Stomach smooth muscle (tissue), 2 donors: Measurements from ENCODE around the gene UXT.

Experiments used
- H3K27ac ChIP-seq: one replicate; pipeline ENCODE4 v1.7.0; 2013; ENCODE audit warnings: mild to moderate bottlenecking, low read length, inconsistent platforms
- H3K27me3 ChIP-seq, 2 donors: one replicate each; pipeline ENCODE4 v1.7.0; 2013; ENCODE audit warnings: low read length in 2 of 2; ENCODE audit not compliant: insufficient read depth in 2 of 2, control insufficient read depth in 1 of 2
- H3K36me3 ChIP-seq, 2 donors: one replicate each; pipeline ENCODE4 v1.7.0; 2013; ENCODE audit warnings: low read length in 2 of 2; ENCODE audit not compliant: control insufficient read depth in 2 of 2, insufficient read depth in 2 of 2
- H3K4me1 ChIP-seq: one replicate; pipeline ENCODE4 v1.7.0; 2013; ENCODE audit warnings: low read length; ENCODE audit not compliant: control insufficient read depth, insufficient read depth
- H3K4me3 ChIP-seq, 2 donors: one replicate each; pipeline ENCODE4 v1.7.0; 2013; ENCODE audit warnings: low read length in 2 of 2
- H3K9ac ChIP-seq, 2 donors: one replicate each; pipeline ENCODE4 v1.7.0; 2013; ENCODE audit warnings: low read length in 2 of 2, mild to moderate bottlenecking in 1 of 2
- H3K9me3 ChIP-seq, 2 donors: one replicate each; pipeline ENCODE4 v1.7.0; 2013; ENCODE audit warnings: low read length in 2 of 2; ENCODE audit not compliant: control insufficient read depth in 2 of 2
- donor health status: healthy.
- donor health status: Pancreatic carcinoma.

The UXT gene

GRCh38 chrX:47632666-47633065, 26.3 kb downstream of the UXT start:
- H3K4me3 ChIP-seq: no peak overlapping the region
- no peak overlapping the region for H3K27ac ChIP-seq
- peaks cover 0 to 7% of the 10 kb centered on the region in 2 donors for H3K36me3 ChIP-seq
- H3K9ac ChIP-seq: no peak overlapping the region
- H3K4me1 ChIP-seq: no peaks in the 10 kb centered on the region
- no peaks in the 10 kb centered on the region for H3K9me3 ChIP-seq
- peaks cover 0 to 12% of the 10 kb centered on the region in 2 donors for H3K27me3 ChIP-seq

- H3K36me3 ChIP-seq: peaks cover 0 to 7% of the 10 kb centered on the region in 2 donors
- no peak overlapping the region for H3K9ac ChIP-seq
- H3K27me3 ChIP-seq: peaks cover 0 to 12% of the 10 kb centered on the region in 2 donors
- H3K4me3 ChIP-seq: no peak overlapping the region
- H3K27ac ChIP-seq: no peak overlapping the region
- no peaks in the 10 kb centered on the region for H3K9me3 ChIP-seq
- H3K4me1 ChIP-seq: no peaks in the 10 kb centered on the region
Measured at GRCh38 chrX:47631676-47632075, 27.3 kb downstream of the UXT start.

GRCh38 chrX:47629419-47630200, 29.4 kb downstream of the UXT start, which contains the start of gene CFP:
CFP (minus strand) TSS chrX:47629930; CDS start chrX:47629844, 86 bp downstream.
- H3K27me3 ChIP-seq: peaks cover 0 to 13% of the 10 kb centered on the region in 2 donors
- no peak within 1 kb of the TSS for H3K9ac ChIP-seq
- no peaks in the 10 kb centered on the region for H3K9me3 ChIP-seq
- H3K4me1 ChIP-seq: no peaks in the 10 kb centered on the region
- no peak within 1 kb of the TSS for H3K4me3 ChIP-seq
- no peak within 1 kb of the TSS for H3K27ac ChIP-seq
- H3K36me3 ChIP-seq: no peaks in the 10 kb centered on the region

- no peak overlapping the region for H3K4me3 ChIP-seq
- H3K9me3 ChIP-seq: no peaks in the 10 kb centered on the region
- H3K9ac ChIP-seq: no peak overlapping the region
- H3K36me3 ChIP-seq: no peaks in the 10 kb centered on the region
- peaks cover 0 to 14% of the 10 kb centered on the region in 2 donors for H3K27me3 ChIP-seq
- H3K4me1 ChIP-seq: no peaks in the 10 kb centered on the region
- no peak overlapping the region for H3K27ac ChIP-seq
Measured at GRCh38 chrX:47628982-47629381, 30.0 kb downstream of the UXT start.

- Histone ChIP-seq H3K27me3 (peaks cover 8 to 30% of the 10 kb centered on the region in 2 donors), H3K4me1 (peaks cover 2% of the 10 kb centered on the region), H3K9ac (no peak overlapping the region), H3K9me3 (peaks cover 0 to 2% of the 10 kb centered on the region in 2 donors), H3K36me3 (no peaks in the 10 kb centered on the region), H3K4me3 (no peak overlapping the region), H3K27ac (no peak overlapping the region)
Measured at GRCh38 chrX:47625365-47625764, 33.6 kb downstream of the UXT start.

- H3K9ac ChIP-seq: no peak overlapping the region
- H3K4me3 ChIP-seq: peak overlapping the region in 1 of 2 donors; percentile 47
- H3K4me1 ChIP-seq: peaks cover 5% of the 10 kb centered on the region
- no peaks in the 10 kb centered on the region for H3K36me3 ChIP-seq
- peaks cover 11 to 30% of the 10 kb centered on the region in 2 donors for H3K27me3 ChIP-seq
- no peak overlapping the region for H3K27ac ChIP-seq
- H3K9me3 ChIP-seq: peaks cover 0 to 2% of the 10 kb centered on the region in 2 donors
Measured at GRCh38 chrX:47623540-47624027, 35.4 kb downstream of the UXT start.

GRCh38 chrX:47621851-47622250, 37.1 kb downstream of the UXT start:
- H3K4me1 ChIP-seq: peaks cover 5% of the 10 kb centered on the region
- no peak overlapping the region for H3K9ac ChIP-seq
- H3K4me3 ChIP-seq: no peak overlapping the region
- peaks cover 11 to 27% of the 10 kb centered on the region in 2 donors for H3K27me3 ChIP-seq
- no peaks in the 10 kb centered on the region for H3K36me3 ChIP-seq
- peaks cover 0 to 2% of the 10 kb centered on the region in 2 donors for H3K9me3 ChIP-seq
- no peak overlapping the region for H3K27ac ChIP-seq

- H3K27me3 ChIP-seq: peaks cover 11 to 22% of the 10 kb centered on the region in 2 donors
- peaks cover 0 to 5% of the 10 kb centered on the region in 2 donors for H3K9me3 ChIP-seq
- no peak overlapping the region for H3K9ac ChIP-seq
- peaks cover 5% of the 10 kb centered on the region for H3K4me1 ChIP-seq
- no peaks in the 10 kb centered on the region for H3K36me3 ChIP-seq
- H3K27ac ChIP-seq: no peak overlapping the region
- no peak overlapping the region for H3K4me3 ChIP-seq
Measured at GRCh38 chrX:47620303-47620685, 38.7 kb downstream of the UXT start.

GRCh38 chrX:47619486-47620302, 39.3 kb downstream of the UXT start, which contains the start of gene SYN1:
SYN1 (minus strand) TSS chrX:47619857; CDS start chrX:47619728, 129 bp downstream.
- H3K4me3 ChIP-seq: peak within 1 kb of the TSS in 1 of 2 donors; percentile 58
- H3K27ac ChIP-seq: no peak within 1 kb of the TSS
- no peak within 1 kb of the TSS for H3K9ac ChIP-seq
- peaks cover 5% of the 10 kb centered on the region for H3K4me1 ChIP-seq
- peaks cover 0 to 5% of the 10 kb centered on the region in 2 donors for H3K9me3 ChIP-seq
- H3K27me3 ChIP-seq: peaks cover 11 to 21% of the 10 kb centered on the region in 2 donors
- no peaks in the 10 kb centered on the region for H3K36me3 ChIP-seq

- Histone ChIP-seq H3K4me3 (no peak overlapping the region), H3K4me1 (peaks cover 5% of the 10 kb centered on the region), H3K27me3 (peaks cover 11 to 24% of the 10 kb centered on the region in 2 donors), H3K9ac (no peak overlapping the region), H3K9me3 (peaks cover 0 to 5% of the 10 kb centered on the region in 2 donors), H3K36me3 (no peaks in the 10 kb centered on the region), H3K27ac (no peak overlapping the region)
Measured at GRCh38 chrX:47618923-47619485, 40.0 kb downstream of the UXT start.
